Measurements from ENCODE around the gene DPP6. TPM values are rescaled to one million over a fixed set of nuclear protein-coding genes. Genes with fewer than 3 reads are reported as not detected.

Gene DPP6
- total and polyA plus RNA-seq, 2 experiments from 2014 or later = not detected

- TF ChIP-seq ZNF462 (CRISPR knock-in tag; IDR thresholded peaks at IDR 0.05) (no peak), ZNF331 (CRISPR knock-in tag; IDR thresholded peaks at IDR 0.05; ENCODE audit: low read depth) (no peak), JUNB (IDR thresholded peaks at IDR 0.05; ENCODE audit: unreplicated experiment) (no peak), EZH2phosphoT487 (IDR thresholded peaks at IDR 0.05; ENCODE audit: unreplicated experiment) (no peak)
These were observed 789.6 kb downstream of the DPP6 start (continued) for GRCh38 chr7:154841731-154842331.

- Histone ChIP-seq H3K4me1 (ENCODE audit: insufficient read depth) (no peaks in the 10 kb centered on the region), H3K9me2 (ENCODE audit: insufficient read depth) (no peaks in the 10 kb centered on the region), H3K36me3 (ENCODE audit: insufficient read depth) (peaks cover 8% of the 10 kb centered on the region; the same call in 1 of the 2 replicates), H4K20me1 (replicated peaks; ENCODE audit: insufficient read depth) (no peaks in the 10 kb centered on the region), H3F3A (replicated peaks; ENCODE audit: low read depth) (no peaks in the 10 kb centered on the region), H2AFZ (no peak overlapping the region), H3K4me2 (no peak overlapping the region), H3K4me3 (no peak overlapping the region), H3K79me2 (replicated peaks; ENCODE audit: insufficient read depth) (no peaks in the 10 kb centered on the region), H3K27ac (ENCODE audit: low read depth) (no peak overlapping the region), H3K27me3 (ENCODE audit: insufficient read depth) (no peaks in the 10 kb centered on the region)
- DNase-seq (ENCODE audit: low spot score) (no peak), ATAC-seq (no peak)
- Mint-ChIP-seq H3K9me3 (no peaks in the 10 kb centered on the region), H3K4me1 (no peaks in the 10 kb centered on the region), H3K36me3 (ENCODE audit: low read depth) (no peaks in the 10 kb centered on the region), H3K27ac (no peak overlapping the region), H3K27me3 (ENCODE audit: insufficient read depth, low read depth, poor library complexity) (peaks cover 12% of the 10 kb centered on the region), H3K4me3 (no peak overlapping the region)
- TF ChIP-seq POLR2AphosphoS5 (IDR thresholded peaks at IDR 0.05; ENCODE audit: low read depth) (no peak), EZH2phosphoT487 (IDR thresholded peaks at IDR 0.05; ENCODE audit: unreplicated experiment) (no peak), NANOG (IDR thresholded peaks at IDR 0.05; ENCODE audit: borderline replicate concordance) (no peak), EZH2 (IDR thresholded peaks at IDR 0.05; ENCODE audit: low read depth, unreplicated experiment) (no peak), ZNF331 (CRISPR knock-in tag; IDR thresholded peaks at IDR 0.05; ENCODE audit: low read depth) (no peak), REST (IDR thresholded peaks at IDR 0.05; ENCODE audit: unreplicated experiment) (no peak)
These were observed 790.4 kb downstream of the DPP6 start for GRCh38 chr7:154842591-154842990.
